Measurements from ENCODE around the gene PTRHD1.

DNA sequence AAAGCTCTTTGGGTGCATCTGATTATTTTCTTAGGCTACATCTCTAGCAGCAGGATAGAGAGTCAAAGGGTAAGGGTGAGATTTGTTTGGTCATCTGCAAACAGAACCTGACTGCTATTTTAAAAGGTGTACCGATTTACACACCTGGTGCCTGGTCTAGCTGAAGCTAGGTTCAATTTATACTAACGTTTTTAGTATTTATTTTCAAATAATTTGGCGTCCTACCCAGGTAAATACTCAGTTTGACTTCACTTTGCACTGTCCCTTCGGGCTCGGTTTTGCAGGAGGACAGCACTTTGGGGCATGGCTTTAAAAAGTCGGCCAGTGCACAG, 683 bp downstream of the PTRHD1 start:
- no peak for TF ChIP-seq CTCF (IDR thresholded peaks at IDR 0.05)
- no peak for TF ChIP-seq POLR2A (IDR thresholded peaks at IDR 0.05)

Data from tibial nerve (tissue), 3 donors.